ENCODE measurements around the gene ACOXL.

GRCh38 chr2:111054791-111055691 is 322.7 kb downstream of the ACOXL start:
- TF ChIP-seq POLR2A (IDR thresholded peaks at IDR 0.05) (no peak), CTCF (IDR thresholded peaks at IDR 0.05) (no peak)

All from ovary (tissue), 3 donors.